GM03348 (cell line): ENCODE data around the gene USP37.

Experiments used
- DNase-seq: peaks from one replicate; pipeline ENCODE4 v3.0.0; 2012; ENCODE audit warnings: low spot score

Gene USP37

GRCh38 chr2:218474527-218474926 lies 93.6 kb downstream of the USP37 start:
- no peak for DNase-seq

GRCh38 chr2:218472988-218473387 lies 95.2 kb downstream of the USP37 start:
- DNase-seq = no peak

- DNase-seq = no peak
These were observed 96.2 kb downstream of the USP37 start for GRCh38 chr2:218471982-218472381.

- DNase-seq = no peak
These were observed 97.1 kb downstream of the USP37 start for GRCh38 chr2:218471036-218471435.

GRCh38 chr2:218470448-218470847 lies 97.7 kb downstream of the USP37 start:
- no peak for DNase-seq

GRCh38 chr2:218465987-218466633 lies 102.0 kb downstream of the USP37 start:
- peak; percentile 56 for DNase-seq

- DNase-seq = no peak
These were observed 109.6 kb downstream of the USP37 start for GRCh38 chr2:218458598-218458997.

GRCh38 chr2:218456849-218457248 lies 111.3 kb downstream of the USP37 start:
- DNase-seq = no peak

- no peak for DNase-seq
These were observed 116.1 kb downstream of the USP37 start for GRCh38 chr2:218452079-218452478.

- DNase-seq = no peak
These were observed 119.2 kb downstream of the USP37 start for GRCh38 chr2:218448934-218449333.

GRCh38 chr2:218447072-218447471 lies 121.1 kb downstream of the USP37 start:
- no peak for DNase-seq

GRCh38 chr2:218446547-218446946 lies 121.6 kb downstream of the USP37 start:
- DNase-seq = no peak

GRCh38 chr2:218445602-218446001 lies 122.5 kb downstream of the USP37 start:
- DNase-seq = no peak

GRCh38 chr2:218444692-218445357 lies 123.3 kb downstream of the USP37 start:
- DNase-seq = no peak

- peak; percentile 3 for DNase-seq
These were observed 129.6 kb downstream of the USP37 start for GRCh38 chr2:218438596-218438995.

- DNase-seq = peak; percentile 1
These were observed 130.2 kb downstream of the USP37 start for GRCh38 chr2:218437969-218438368.

GRCh38 chr2:218436992-218437391 lies 131.2 kb downstream of the USP37 start:
- no peak for DNase-seq

- peak; percentile 8 for DNase-seq
These were observed 132.9 kb downstream of the USP37 start for GRCh38 chr2:218435003-218435982.

- DNase-seq = no peak
These were observed 133.7 kb downstream of the USP37 start for GRCh38 chr2:218434456-218434855.

- peak; percentile 2 for DNase-seq
These were observed 135.3 kb downstream of the USP37 start for GRCh38 chr2:218432676-218433365.

- DNase-seq = peak; percentile 3
These were observed 136.3 kb downstream of the USP37 start for GRCh38 chr2:218431878-218432277.

- no peak for DNase-seq
These were observed 137.4 kb downstream of the USP37 start for GRCh38 chr2:218430721-218431120.
